H1 (cell line): ENCODE measurements around the gene ACBD6. TPM values are rescaled to one million over a fixed set of nuclear protein-coding genes. Genes with fewer than 3 reads are reported as not detected.
A peak's percentile ranks its signal among the peaks of the same experiment; 100 is the strongest.

ENCODE experiments used
- CTCF ChIA-PET: fragments of 300-600 bp; sonication (Branson Sonifier 250); formaldehyde crosslinking; loops from one replicate; lab custom pipeline; 2021; ENCODE audit not compliant: partially characterized antibody; lab: Charles Lee
- POLR2A ChIA-PET: fragments of 300-600 bp; sonication (Branson Sonifier 250); formaldehyde crosslinking; loops from one replicate; lab custom pipeline; 2021; ENCODE audit warnings: inconsistent platforms; ENCODE audit not compliant: partially characterized antibody; lab: Charles Lee
- DNase-seq, 2 experiments: peaks; one replicate each; pipeline versions ENCODE4 v3.0.0 to v3.0.0-alpha.2; 2010 to 2022; ENCODE audit warnings: low spot score in 2 of 2, low read depth in 1 of 2, mixed read lengths in 1 of 2
- FAIRE-seq: peaks from 2 replicates; lab custom pipeline; 2011; peaks lifted over from hg19 to GRCh38; lab: Jason Lieb, UNC
- H2AFZ ChIP-seq: 2 replicates; pipeline ENCODE4 v1.8.1; 2012; ENCODE audit warnings: low read length, inconsistent platforms
- H2AK5ac ChIP-seq: 2 replicates; pipeline ENCODE4 v1.6.1; 2013; ENCODE audit warnings: low read depth, low read length
- H2BK120ac ChIP-seq: replicated peaks from 2 replicates; pipeline ENCODE3; 2013; ENCODE audit warnings: low read depth, low read length, inconsistent platforms
- H2BK12ac ChIP-seq: 2 replicates; pipeline ENCODE4 v1.6.1; 2013; ENCODE audit warnings: low read depth, low read length
- H2BK15ac ChIP-seq: 2 replicates; pipeline ENCODE4 v1.6.1; 2013; ENCODE audit warnings: low read length
- H2BK20ac ChIP-seq: 2 replicates; pipeline ENCODE4 v1.6.1; 2013; ENCODE audit warnings: low read length
- H2BK5ac ChIP-seq: 2 replicates; pipeline ENCODE4 v1.6.1; 2013; ENCODE audit warnings: low read depth, low read length
- H3K14ac ChIP-seq: 2 replicates; pipeline ENCODE4 v1.6.1; 2013; ENCODE audit warnings: inconsistent platforms; ENCODE audit not compliant: insufficient read length
- H3K18ac ChIP-seq: 2 replicates; pipeline ENCODE4 v1.6.1; 2013; ENCODE audit warnings: low read length; ENCODE audit errors: extremely low read depth
- H3K23ac ChIP-seq: 2 replicates; pipeline ENCODE4 v1.6.1; 2013; ENCODE audit warnings: inconsistent platforms; ENCODE audit not compliant: insufficient read length
- H3K23me2 ChIP-seq: 2 replicates; pipeline ENCODE4 v1.6.1; 2013; ENCODE audit warnings: low read depth, low read length
- H3K27ac ChIP-seq: 2 replicates; pipeline ENCODE4 v1.6.1; 2011; ENCODE audit warnings: low read depth, low read length, inconsistent platforms
- H3K27me3 ChIP-seq, 4 experiments: replicated peaks in 1 of 4; 1 replicate in 1 of 4; 2 replicates in 3 of 4; pipeline versions ENCODE4 v1.6.1 to v1.8.1; 2011 to 2013; ENCODE audit warnings: low read length in 3 of 4, mild to moderate bottlenecking in 3 of 4, inconsistent platforms in 2 of 4, mixed read lengths in 2 of 4, moderate library complexity in 1 of 4; ENCODE audit not compliant: control insufficient read depth in 3 of 4, insufficient read depth in 3 of 4; ENCODE audit errors: extremely low read depth in 1 of 4
- H3K36me3 ChIP-seq, 4 experiments: 2 replicates each; pipeline versions ENCODE4 v1.6.1 to v1.8.1; 2011 to 2013; ENCODE audit warnings: mild to moderate bottlenecking in 4 of 4, low read length in 3 of 4, moderate library complexity in 2 of 4, control low read depth in 1 of 4, inconsistent platforms in 1 of 4; ENCODE audit not compliant: insufficient read depth in 4 of 4, control insufficient read depth in 2 of 4
- H3K4ac ChIP-seq: replicated peaks from 2 replicates; pipeline ENCODE3; 2013; ENCODE audit warnings: low read length, low read depth, mixed read lengths, inconsistent platforms; ENCODE audit not compliant: insufficient read length
- H3K4me1 ChIP-seq, 4 experiments: replicated peaks in 1 of 4; 1 replicate in 1 of 4; 2 replicates in 3 of 4; pipeline versions ENCODE4 v1.6.1 to v1.8.1; 2011 to 2013; ENCODE audit warnings: low read length in 3 of 4, inconsistent platforms in 2 of 4, mixed read lengths in 1 of 4; ENCODE audit not compliant: insufficient read depth in 4 of 4, control insufficient read depth in 3 of 4
- H3K4me2 ChIP-seq, 2 experiments: 2 replicates each; pipeline versions ENCODE4 v1.6.1 to v1.8.1; 2011 to 2013; ENCODE audit warnings: low read depth in 2 of 2, low read length in 2 of 2, control low read depth in 1 of 2, inconsistent platforms in 1 of 2, mild to moderate bottlenecking in 1 of 2; ENCODE audit not compliant: insufficient read depth in 1 of 2
- H3K4me3 ChIP-seq, 4 experiments: fragments of 200-600, 300-600 bp in 1 of 4; sonication (generic), shearing (Covaris generic), sonication (Bioruptor Twin) in 1 of 4; 2 replicates each; pipeline versions ENCODE4 v1.5.1 to v1.8.1; 2011 to 2016; ENCODE audit warnings: low read length in 4 of 4, low read depth in 3 of 4, control low read depth in 2 of 4, inconsistent platforms in 2 of 4, mild to moderate bottlenecking in 2 of 4, mixed read lengths in 1 of 4, moderate library complexity in 1 of 4; ENCODE audit not compliant: insufficient read depth in 2 of 4; ENCODE audit errors: extremely low read depth in 1 of 4
- H3K56ac ChIP-seq: replicated peaks from 2 replicates; pipeline ENCODE3; 2013; ENCODE audit warnings: low read depth, mild to moderate bottlenecking, mixed read lengths, low read length, inconsistent platforms; ENCODE audit not compliant: insufficient read length
- H3K79me1 ChIP-seq: 2 replicates; pipeline ENCODE4 v1.6.1; 2013; ENCODE audit warnings: low read depth, low read length, control low read depth
- H3K79me2 ChIP-seq, 2 experiments: 2 replicates each; pipeline versions ENCODE4 v1.6.1 to v1.8.1; 2012 to 2013; ENCODE audit warnings: low read length in 2 of 2, mild to moderate bottlenecking in 2 of 2, inconsistent platforms in 1 of 2; ENCODE audit not compliant: insufficient read depth in 2 of 2, control insufficient read depth in 1 of 2
- H3K9ac ChIP-seq, 4 experiments: replicated peaks in 1 of 4; 1 replicate in 1 of 4; 2 replicates in 3 of 4; pipeline versions ENCODE4 v1.6.1 to v1.8.1; 2011 to 2013; ENCODE audit warnings: low read depth in 3 of 4, low read length in 3 of 4, control low read depth in 2 of 4, mild to moderate bottlenecking in 2 of 4, moderate library complexity in 2 of 4, inconsistent platforms in 1 of 4; ENCODE audit errors: extremely low read depth in 1 of 4
- H3K9me3 ChIP-seq, 2 experiments: 2 replicates each; pipeline versions ENCODE4 v1.6.1 to v1.8.1; 2012 to 2013; ENCODE audit warnings: mild to moderate bottlenecking in 2 of 2, moderate library complexity in 2 of 2, control low read depth in 1 of 2, inconsistent platforms in 1 of 2, low read depth in 1 of 2, low read length in 1 of 2, mixed read lengths in 1 of 2; ENCODE audit not compliant: insufficient read depth in 2 of 2
- H4K20me1 ChIP-seq, 2 experiments: replicated peaks in 1 of 2; 2 replicates each; pipeline versions ENCODE3 to v1.8.1; 2011 to 2013; ENCODE audit warnings: inconsistent platforms in 2 of 2, low read length in 2 of 2, mild to moderate bottlenecking in 1 of 2; ENCODE audit not compliant: insufficient read depth in 2 of 2, control insufficient read depth in 1 of 2
- H4K5ac ChIP-seq: 2 replicates; pipeline ENCODE4 v1.6.1; 2013; ENCODE audit warnings: low read length, low read depth, mixed read lengths, inconsistent platforms; ENCODE audit not compliant: insufficient read length
- H4K8ac ChIP-seq: 2 replicates; pipeline ENCODE4 v1.8.0; 2013; ENCODE audit warnings: mild to moderate bottlenecking, moderate library complexity, low read length, inconsistent platforms; ENCODE audit not compliant: insufficient read depth; ENCODE audit errors: extremely low read depth
- H4K91ac ChIP-seq: replicated peaks from 2 replicates; pipeline ENCODE3; 2013; ENCODE audit warnings: low read length, mixed read lengths, inconsistent platforms; ENCODE audit not compliant: insufficient read length
- EZH2 ChIP-seq: fragments of 200-600 bp; sonication (generic); IDR thresholded peaks from 2 replicates; pipeline ENCODE4 v1.7.1; 2012; ENCODE audit warnings: low read depth, mild to moderate bottlenecking, moderate library complexity, low read length, inconsistent platforms; ENCODE audit not compliant: severe bottlenecking
- FOSL1 ChIP-seq: IDR thresholded peaks from 2 replicates; pipeline ENCODE4 v1.6.1; 2011; ENCODE audit warnings: mild to moderate bottlenecking, low read depth, low read length, moderate library complexity; ENCODE audit not compliant: insufficient read depth
- JUN ChIP-seq: IDR thresholded peaks from 2 replicates; pipeline ENCODE4 v1.6.1; 2011; ENCODE audit warnings: low read depth, mild to moderate bottlenecking, improper control_type of control experiment, low read length
- NANOG ChIP-seq: IDR thresholded peaks from 2 replicates; pipeline ENCODE4 v1.6.1; 2011; ENCODE audit warnings: low read length, low read depth, mild to moderate bottlenecking, inconsistent platforms; ENCODE audit not compliant: insufficient read depth, poor library complexity, severe bottlenecking
- SIN3A ChIP-seq, 2 experiments: IDR thresholded peaks in 1 of 2; conservative IDR thresholded peaks in 1 of 2; 2 replicates each; pipeline ENCODE4 v1.6.1; 2011 to 2012; ENCODE audit warnings: low read length in 2 of 2, improper control_type of control experiment in 1 of 2, low read depth in 1 of 2, mild to moderate bottlenecking in 1 of 2
- SIRT6 ChIP-seq: IDR thresholded peaks from one replicate; pipeline ENCODE4 v1.7.1; 2012; ENCODE audit warnings: low read length, inconsistent platforms
- SP1 ChIP-seq: IDR thresholded peaks from 2 replicates; pipeline ENCODE4 v1.6.1; 2011; ENCODE audit warnings: low read depth, low read length
- TAF1 ChIP-seq: IDR thresholded peaks from 2 replicates; pipeline ENCODE4 v1.6.1; 2011; ENCODE audit warnings: mild to moderate bottlenecking, low read depth, low read length
- TAF7 ChIP-seq: optimal IDR thresholded peaks from 2 replicates; pipeline ENCODE3; 2011; ENCODE audit warnings: low read depth, mild to moderate bottlenecking, inconsistent platforms, low read length, moderate library complexity, borderline replicate concordance
- TEAD4 ChIP-seq: IDR thresholded peaks from 2 replicates; pipeline ENCODE4 v1.6.1; 2012; ENCODE audit warnings: low read depth, low read length, inconsistent platforms, mixed read lengths
- ZNF274 ChIP-seq: IDR thresholded peaks from 2 replicates; pipeline ENCODE4 v1.7.0; 2012; ENCODE audit warnings: low read length, borderline replicate concordance; ENCODE audit errors: extremely low read depth
- WGBS, 2 experiments: shearing (Covaris generic) in 1 of 2; methylation state at CpG; one replicate each; pipeline versions ENCODE4 v1.1.6 to v1.1.7; 2013 to 2015; ENCODE audit warnings: low lambda C conversion rate in 2 of 2, mixed read lengths in 2 of 2, inconsistent platforms in 1 of 2, low coverage in 1 of 2, missing lambda C conversion rate in 1 of 2; ENCODE audit not compliant: insufficient replicate concordance in 2 of 2, insufficient coverage in 1 of 2, insufficient read length in 1 of 2; ENCODE audit errors: extremely low coverage in 1 of 2, missing lambda C conversion rate in 1 of 2; 5-methylcytosine and 5-hydroxymethylcytosine counted together
- polyA plus RNA-seq, 7 experiments: library from polyadenylated mRNA; depleted of rRNA in 3 of 7; stranded (reverse) in 5 of 7; unstranded in 2 of 7; fragments of >200 nt in 5 of 7; fragments of 200-250 nt in 2 of 7; gene quantifications; 1 replicate in 5 of 7; 2 replicates in 1 of 7; 4 replicates in 1 of 7; pipeline versions ENCODE4 v1.2.1 to v1.2.3, GENCODE V29; 2011 to 2013; ENCODE audit warnings: missing spikeins in 2 of 7, mixed read lengths in 2 of 7
- total RNA-seq: library from RNA; stranded (reverse); fragmentation: NEBNext Ultra II Directional; extraction: Animal tissue kit (Norgen Biotek cat#: 25700); gene quantifications from 2 replicates; pipeline ENCODE4 v1.2.1, GENCODE V29; 2021
- TF ChIP-seq, protein P1 (sequence below): IDR thresholded peaks from 2 replicates; pipeline ENCODE4 v1.6.1; 2012; ENCODE audit warnings: low read length, inconsistent platforms

ACBD6 gene
- total and polyA plus RNA-seq, 2 of the 8 experiments (the other 6 are each of a cell fraction or from before 2014, with no cell fraction given), result 52.0 to 67.7 TPM

DNA sequence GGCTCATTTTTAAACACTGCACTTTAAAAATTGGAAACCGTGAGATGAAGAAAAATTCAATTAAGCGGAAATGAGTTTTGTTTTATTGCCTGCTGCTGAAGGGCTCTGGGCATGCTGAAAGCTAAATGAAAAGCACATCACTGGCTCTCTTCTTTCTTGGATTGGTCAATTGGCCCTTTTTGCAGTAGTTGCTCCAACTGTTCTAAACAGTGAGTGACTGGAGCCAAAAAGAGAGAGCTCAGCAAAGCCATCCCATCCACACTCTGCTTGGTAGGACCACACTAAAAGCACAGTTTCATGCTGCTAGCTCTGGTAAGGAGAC lies 224.2 kb downstream of the ACBD6 start:
- WGBS, 2 experiments, result 84% methylated on average over 2 of the region's 2 CpGs; no CpG with 5 or more reads in 1 of the 2 experiments
- H3K79me2 ChIP-seq, result no peaks in the 10 kb centered on the region
- no peak overlapping the region for H2BK15ac ChIP-seq
- H2BK12ac ChIP-seq, result peak overlapping the region; percentile 84
- FAIRE-seq (no peak), DNase-seq (no peak)
- H3K79me1 ChIP-seq, result no peaks in the 10 kb centered on the region
- H3K36me3 ChIP-seq, result peaks cover 0 to 15% (median 3%) of the 10 kb centered on the region in 4 experiments; a peak in 4 of 8 replicates
- H4K5ac ChIP-seq, result no peak overlapping the region
- H2BK120ac ChIP-seq, result no peak overlapping the region
- peak overlapping the region in 1 of 2 experiments; percentile 18; a peak in 3 of 4 replicates for H3K4me2 ChIP-seq
- POLR2A ChIA-PET, result interaction anchor here (0.6 to 2.6 kb wide), 6 partner anchors 11 to 354 kb away, joined by 3 to 17 read pairs (median 3); partner anchors contain the start of gene XPR1
- H3K4me1 ChIP-seq, result peaks cover 0 to 9% (median 6%) of the 10 kb centered on the region in 4 experiments; a peak in 6 of 7 replicates
- H3K18ac ChIP-seq, result no peak overlapping the region
- no peaks in the 10 kb centered on the region for H4K20me1 ChIP-seq
- 0 out of 2 replicates have a peak overlapping the region, but pooled peaks have one; percentile 2 for H3K27ac ChIP-seq
- no peaks in the 10 kb centered on the region for H3K27me3 ChIP-seq
- H3K23me2 ChIP-seq, result no peaks in the 10 kb centered on the region
- H3K4ac ChIP-seq, result no peak overlapping the region
- H4K91ac ChIP-seq, result no peak overlapping the region
- CTCF ChIA-PET, result interaction anchor here (1.0 to 2.6 kb wide), 5 partner anchors 17 to 99 kb away, joined by 3 to 14 read pairs (median 5); no protein-coding TSS in a partner anchor
- H4K8ac ChIP-seq, result no peak overlapping the region
- no peak overlapping the region for H3K4me3 ChIP-seq
- H2AK5ac ChIP-seq, result no peak overlapping the region
- no peak overlapping the region for H2AFZ ChIP-seq
- H3K56ac ChIP-seq, result no peak overlapping the region
- H3K14ac ChIP-seq, result no peak overlapping the region
- no peak overlapping the region for H3K9ac ChIP-seq
- peaks cover 4 to 10% of the 10 kb centered on the region in 2 experiments; a peak in 3 of 4 replicates for H3K9me3 ChIP-seq
- H2BK5ac ChIP-seq, result peak overlapping the region; percentile 16; the same call in 1 of the 2 replicates
- no peak overlapping the region for H3K23ac ChIP-seq
- H2BK20ac ChIP-seq, result no peak overlapping the region
- TF ChIP-seq NANOG (no peak), SIN3A (conservative IDR thresholded peaks at IDR 0.05 in 1 of 2, IDR thresholded peaks at IDR 0.05 in 1 of 2; ENCODE audit: low read depth in 1 of 2, low read length in 2 of 2) (no peak), SP1 (no peak), FOSL1 (no peak), TAF1 (no peak), TAF7 (no peak), EZH2 (no peak), JUN (no peak), ZNF274 (no peak), SIRT6 (no peak), TEAD4 (no peak)
- TF ChIP-seq, protein P1, sequence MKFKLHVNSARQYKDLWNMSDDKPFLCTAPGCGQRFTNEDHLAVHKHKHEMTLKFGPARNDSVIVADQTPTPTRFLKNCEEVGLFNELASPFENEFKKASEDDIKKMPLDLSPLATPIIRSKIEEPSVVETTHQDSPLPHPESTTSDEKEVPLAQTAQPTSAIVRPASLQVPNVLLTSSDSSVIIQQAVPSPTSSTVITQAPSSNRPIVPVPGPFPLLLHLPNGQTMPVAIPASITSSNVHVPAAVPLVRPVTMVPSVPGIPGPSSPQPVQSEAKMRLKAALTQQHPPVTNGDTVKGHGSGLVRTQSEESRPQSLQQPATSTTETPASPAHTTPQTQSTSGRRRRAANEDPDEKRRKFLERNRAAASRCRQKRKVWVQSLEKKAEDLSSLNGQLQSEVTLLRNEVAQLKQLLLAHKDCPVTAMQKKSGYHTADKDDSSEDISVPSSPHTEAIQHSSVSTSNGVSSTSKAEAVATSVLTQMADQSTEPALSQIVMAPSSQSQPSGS, result no peak
